Neural cell (in vitro differentiated cells): ENCODE measurements around the gene CHD2. TPM values are rescaled to one million over a fixed set of nuclear protein-coding genes. Genes with fewer than 3 reads are reported as not detected.

Experiments
- H2AFZ ChIP-seq: fragments of 200-600, 300-800 bp; sonication (generic), shearing (Covaris generic); 2 replicates; pipeline ENCODE4 v1.6.0; 2014; ENCODE audit warnings: low read depth, mild to moderate bottlenecking, antibody characterized with exemption, low read length, moderate library complexity
- H3F3A ChIP-seq: fragments of 200-600 bp; shearing (Covaris generic); 2 replicates; pipeline ENCODE4 v1.6.1; 2016; ENCODE audit warnings: mild to moderate bottlenecking, moderate library complexity, mixed read lengths, antibody characterized with exemption, low read length; ENCODE audit not compliant: insufficient read depth, poor library complexity, severe bottlenecking
- H3K27ac ChIP-seq: fragments of 200-600, 300-800 bp; sonication (generic), shearing (Covaris generic); 2 replicates; pipeline ENCODE4 v1.5.1; 2014; ENCODE audit warnings: mild to moderate bottlenecking, low read length, moderate library complexity
- H3K27me3 ChIP-seq: fragments of 300-800, 200-600 bp; sonication (generic), shearing (Covaris generic); 2 replicates; pipeline ENCODE4 v1.6.0; 2014; ENCODE audit warnings: mild to moderate bottlenecking, low read depth, low read length, moderate library complexity; ENCODE audit not compliant: insufficient read depth
- H3K36me3 ChIP-seq: fragments of 300-800, 200-600 bp; sonication (generic), shearing (Covaris generic); 2 replicates; pipeline ENCODE4 v1.5.1; 2014; ENCODE audit warnings: mild to moderate bottlenecking, antibody characterized with exemption, low read length, moderate library complexity; ENCODE audit not compliant: insufficient read depth
- H3K4me2 ChIP-seq: fragments of 300-800, 200-600 bp; sonication (generic), shearing (Covaris generic); 2 replicates; pipeline ENCODE4 v1.6.0; 2014; ENCODE audit warnings: mild to moderate bottlenecking, low read length
- H3K4me3 ChIP-seq: fragments of 300-800, 200-600 bp; sonication (generic), shearing (Covaris generic); 2 replicates; pipeline ENCODE4 v1.5.1; 2014; ENCODE audit warnings: mild to moderate bottlenecking, low read length, moderate library complexity
- H3K79me2 ChIP-seq: fragments of 200-600 bp; shearing (Covaris generic); replicated peaks from 2 replicates; pipeline ENCODE4 v1.6.0; 2014; ENCODE audit warnings: mild to moderate bottlenecking, low read length, moderate library complexity; ENCODE audit not compliant: insufficient read depth
- H3K9ac ChIP-seq: fragments of 300-800, 200-600 bp; sonication (generic), shearing (Covaris generic); 2 replicates; pipeline ENCODE4 v1.6.1; 2016; ENCODE audit warnings: mild to moderate bottlenecking, low read length, mixed read lengths
- H3K9me2 ChIP-seq: fragments of 200-600 bp; shearing (Covaris generic); 2 replicates; pipeline ENCODE4 v1.6.1; 2016; ENCODE audit warnings: mild to moderate bottlenecking, low read length, mixed read lengths; ENCODE audit not compliant: insufficient read depth
- H3K9me3 ChIP-seq: fragments of 200-600, 300-800 bp; sonication (generic), shearing (Covaris generic); 2 replicates; pipeline ENCODE4 v1.6.1; 2016; ENCODE audit warnings: mild to moderate bottlenecking, mixed run types, low read length, moderate library complexity, mixed read lengths
- H4K20me1 ChIP-seq: fragments of 200-600 bp; shearing (Covaris generic); 2 replicates; pipeline ENCODE4 v1.6.1; 2016; ENCODE audit warnings: mild to moderate bottlenecking, mixed run types; ENCODE audit not compliant: insufficient read depth
- CTCF ChIP-seq: fragments of 450-650 bp; IDR thresholded peaks from 2 replicates; pipeline ENCODE4 v1.5.1; 2014; ENCODE audit warnings: antibody characterized with exemption, mild to moderate bottlenecking, moderate library complexity; ENCODE audit not compliant: poor library complexity, severe bottlenecking
- EP300 ChIP-seq: fragments of 450-650 bp; conservative IDR thresholded peaks from 2 replicates; pipeline ENCODE4 v1.6.1; 2014; ENCODE audit warnings: antibody characterized with exemption, mild to moderate bottlenecking, moderate library complexity; ENCODE audit not compliant: poor library complexity, severe bottlenecking
- EZH2 ChIP-seq: fragments of 200-600, 300-800 bp; shearing (Covaris generic), sonication (generic); IDR thresholded peaks from 2 replicates; pipeline ENCODE4 v1.6.1; 2014; ENCODE audit warnings: antibody characterized with exemption, low read length, borderline replicate concordance, mild to moderate bottlenecking; ENCODE audit not compliant: insufficient read depth, poor library complexity, severe bottlenecking
- MXI1 ChIP-seq: fragments of 450-650 bp; conservative IDR thresholded peaks from 2 replicates; pipeline ENCODE4 v1.6.1; 2014; ENCODE audit warnings: antibody characterized with exemption, mild to moderate bottlenecking; ENCODE audit not compliant: poor library complexity, severe bottlenecking
- POLR2AphosphoS5 ChIP-seq: IDR thresholded peaks from 2 replicates; pipeline ENCODE4 v1.6.1; 2012
- RAD21 ChIP-seq: fragments of 450-650 bp; conservative IDR thresholded peaks from 2 replicates; pipeline ENCODE4 v1.6.1; 2014; ENCODE audit warnings: antibody characterized with exemption, mild to moderate bottlenecking, moderate library complexity
- REST ChIP-seq: IDR thresholded peaks from 2 replicates; pipeline ENCODE4 v1.6.1; 2012; ENCODE audit warnings: borderline replicate concordance
- SMC3 ChIP-seq: fragments of 450-650 bp; conservative IDR thresholded peaks from 2 replicates; pipeline ENCODE4 v1.6.1; 2014; ENCODE audit warnings: antibody characterized with exemption, mild to moderate bottlenecking, moderate library complexity; ENCODE audit not compliant: poor library complexity
- TAF1 ChIP-seq: IDR thresholded peaks from 2 replicates; pipeline ENCODE4 v1.6.1; 2012; ENCODE audit warnings: low read depth
- polyA plus RNA-seq: library from polyadenylated mRNA; depleted of rRNA; stranded (reverse); fragments of >200 nt; gene quantifications from 2 replicates; pipeline ENCODE4 v1.2.3, GENCODE V29; 2014

CHD2 gene
- polyA plus RNA-seq, 1 donor from 2014 or later, result 113 TPM

GRCh38 chr15:93076875-93077274 is 176.8 kb downstream of the CHD2 start:
- H4K20me1 ChIP-seq, result no peaks in the 10 kb centered on the region
- H2AFZ ChIP-seq, result no peak overlapping the region
- H3K9ac ChIP-seq, result no peak overlapping the region
- no peak overlapping the region for H3K27ac ChIP-seq
- no peak overlapping the region for H3K4me3 ChIP-seq
- no peak overlapping the region for H3K4me2 ChIP-seq
- H3K36me3 ChIP-seq, result no peaks in the 10 kb centered on the region
- TF ChIP-seq MXI1 (no peak), TAF1 (no peak), POLR2AphosphoS5 (no peak), SMC3 (no peak), RAD21 (no peak), EZH2 (no peak), REST (no peak), EP300 (no peak), CTCF (no peak)
- no peaks in the 10 kb centered on the region for H3K9me3 ChIP-seq
- no peaks in the 10 kb centered on the region for H3K27me3 ChIP-seq
- H3F3A ChIP-seq, result no peaks in the 10 kb centered on the region
- H3K9me2 ChIP-seq, result no peaks in the 10 kb centered on the region
- peaks cover 99% of the 10 kb centered on the region for H3K79me2 ChIP-seq

Other genes with a start within 250 kb of the CHD2 start
- gene FAM174B, start 244.5 kb upstream of the CHD2 start, polyA plus RNA-seq, result 7.0 and 20.1 TPM in 2 replicates
- 9.5 and 16.6 TPM in 2 replicates for gene RGMA, start 188.9 kb downstream of the CHD2 start, polyA plus RNA-seq